Measurements from ENCODE around the gene GALNT3.

GRCh38 chr2:165801176-165801575 is 7.1 kb upstream of the GALNT3 start:
- TF ChIP-seq ZBTB1 (CRISPR knock-in tag; IDR thresholded peaks at IDR 0.05; ENCODE audit: borderline replicate concordance, low read depth) (no peak), NBN (IDR thresholded peaks at IDR 0.05; ENCODE audit: low read depth) (no peak), KDM2B (CRISPR knock-in tag; IDR thresholded peaks at IDR 0.05) (no peak), ZNF766 (CRISPR knock-in tag; conservative IDR thresholded peaks at IDR 0.05) (no peak), CTCF (IDR thresholded peaks at IDR 0.05 in 2 of 3, conservative IDR thresholded peaks at IDR 0.05 in 1 of 3; ENCODE audit: insufficient read depth in 2 of 3, low read depth in 1 of 3, low read length in 3 of 3) (no peak), POLR2AphosphoS5 (IDR thresholded peaks at IDR 0.05; ENCODE audit: control insufficient read depth, insufficient read depth, low read depth, low read length) (no peak), MAZ (CRISPR knock-in tag; conservative IDR thresholded peaks at IDR 0.05 in 1 of 2, IDR thresholded peaks at IDR 0.05 in 1 of 2) (no peak)
